ENCODE data around the gene TNFAIP3.
"Not testable (repeated sequence)": the region's sequence is repeated elsewhere in the genome, so short reads cannot be mapped to it uniquely, and the experiment has no call there.

TNFAIP3 gene

DNA sequence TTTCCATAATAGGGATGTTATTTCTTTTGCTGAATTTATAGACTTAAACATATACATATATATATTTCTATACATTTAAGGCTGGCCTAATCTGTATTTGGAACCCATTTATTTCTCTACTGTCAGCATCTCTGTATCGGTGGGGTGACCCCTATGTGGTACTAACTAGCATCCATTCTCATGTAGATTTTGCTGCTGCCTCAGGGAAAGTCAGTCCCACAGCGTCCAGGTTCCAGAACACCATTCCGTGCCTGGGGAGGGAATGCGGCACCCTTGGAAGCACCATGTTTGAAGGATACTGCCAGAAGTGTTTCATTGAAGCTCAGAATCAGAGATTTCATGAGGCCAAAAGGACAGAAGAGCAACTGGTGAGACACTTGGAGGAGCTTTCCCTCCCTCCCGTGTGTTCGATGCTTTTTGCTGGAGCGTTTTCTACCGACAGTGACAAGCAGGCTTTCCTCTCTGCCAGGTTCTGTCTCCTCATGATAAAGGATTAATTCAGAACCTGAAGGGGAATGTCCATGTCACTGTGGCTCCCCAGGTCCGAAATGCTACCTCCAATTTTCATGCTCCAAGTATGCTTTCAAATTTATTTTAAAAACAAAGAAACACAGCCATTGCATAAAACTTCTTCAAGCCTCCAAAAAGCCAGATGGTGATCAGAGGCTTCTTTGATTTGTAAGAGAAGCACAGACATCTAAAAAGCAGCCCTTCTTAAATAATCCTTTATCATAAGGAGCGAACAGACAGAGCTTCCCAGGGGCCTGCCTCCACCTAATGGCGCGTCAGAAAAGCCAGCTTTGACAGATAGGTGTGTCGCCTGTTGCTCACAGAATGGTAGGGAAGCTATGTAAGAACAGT lies 13.1 kb downstream of the TNFAIP3 start:
- ATAC-seq = no peak

DNA sequence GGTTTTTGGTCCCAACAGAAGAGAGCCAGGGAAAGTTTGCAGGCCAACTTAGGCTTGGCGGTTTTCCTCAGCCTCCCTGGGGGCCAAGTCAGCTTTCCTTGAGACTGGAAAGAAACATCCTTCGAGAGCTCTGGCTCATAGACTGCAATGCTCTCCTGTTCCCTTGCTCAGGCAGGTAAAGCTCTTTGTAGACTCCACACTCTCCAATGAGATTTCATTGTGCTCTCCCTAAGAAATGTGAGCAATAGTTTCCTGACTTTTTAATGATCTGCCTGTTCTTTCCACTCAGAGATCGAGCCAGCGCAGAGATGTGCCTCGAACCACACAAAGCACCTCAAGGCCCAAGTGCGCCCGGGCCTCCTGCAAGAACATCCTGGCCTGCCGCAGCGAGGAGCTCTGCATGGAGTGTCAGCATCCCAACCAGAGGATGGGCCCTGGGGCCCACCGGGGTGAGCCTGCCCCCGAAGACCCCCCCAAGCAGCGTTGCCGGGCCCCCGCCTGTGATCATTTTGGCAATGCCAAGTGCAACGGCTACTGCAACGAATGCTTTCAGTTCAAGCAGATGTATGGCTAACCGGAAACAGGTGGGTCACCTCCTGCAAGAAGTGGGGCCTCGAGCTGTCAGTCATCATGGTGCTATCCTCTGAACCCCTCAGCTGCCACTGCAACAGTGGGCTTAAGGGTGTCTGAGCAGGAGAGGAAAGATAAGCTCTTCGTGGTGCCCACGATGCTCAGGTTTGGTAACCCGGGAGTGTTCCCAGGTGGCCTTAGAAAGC lies 13.9 kb downstream of the TNFAIP3 start:
- ATAC-seq = peak in 1 of 2 donors; percentile 11

DNA sequence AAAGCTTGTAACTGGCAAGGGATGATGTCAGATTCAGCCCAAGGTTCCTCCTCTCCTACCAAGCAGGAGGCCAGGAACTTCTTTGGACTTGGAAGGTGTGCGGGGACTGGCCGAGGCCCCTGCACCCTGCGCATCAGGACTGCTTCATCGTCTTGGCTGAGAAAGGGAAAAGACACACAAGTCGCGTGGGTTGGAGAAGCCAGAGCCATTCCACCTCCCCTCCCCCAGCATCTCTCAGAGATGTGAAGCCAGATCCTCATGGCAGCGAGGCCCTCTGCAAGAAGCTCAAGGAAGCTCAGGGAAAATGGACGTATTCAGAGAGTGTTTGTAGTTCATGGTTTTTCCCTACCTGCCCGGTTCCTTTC lies 14.4 kb downstream of the TNFAIP3 start:
- ATAC-seq = no peak

DNA sequence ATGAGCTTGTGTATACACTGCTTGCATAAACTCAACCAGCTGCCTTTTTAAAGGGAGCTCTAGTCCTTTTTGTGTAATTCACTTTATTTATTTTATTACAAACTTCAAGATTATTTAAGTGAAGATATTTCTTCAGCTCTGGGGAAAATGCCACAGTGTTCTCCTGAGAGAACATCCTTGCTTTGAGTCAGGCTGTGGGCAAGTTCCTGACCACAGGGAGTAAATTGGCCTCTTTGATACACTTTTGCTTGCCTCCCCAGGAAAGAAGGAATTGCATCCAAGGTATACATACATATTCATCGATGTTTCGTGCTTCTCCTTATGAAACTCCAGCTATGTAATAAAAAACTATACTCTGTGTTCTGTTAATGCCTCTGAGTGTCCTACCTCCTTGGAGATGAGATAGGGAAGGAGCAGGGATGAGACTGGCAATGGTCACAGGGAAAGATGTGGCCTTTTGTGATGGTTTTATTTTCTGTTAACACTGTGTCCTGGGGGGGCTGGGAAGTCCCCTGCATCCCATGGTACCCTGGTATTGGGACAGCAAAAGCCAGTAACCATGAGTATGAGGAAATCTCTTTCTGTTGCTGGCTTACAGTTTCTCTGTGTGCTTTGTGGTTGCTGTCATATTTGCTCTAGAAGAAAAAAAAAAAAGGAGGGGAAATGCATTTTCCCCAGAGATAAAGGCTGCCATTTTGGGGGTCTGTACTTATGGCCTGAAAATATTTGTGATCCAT lies 15.3 kb downstream of the TNFAIP3 start:
- peak; percentile 25 to 26 for ATAC-seq

DNA sequence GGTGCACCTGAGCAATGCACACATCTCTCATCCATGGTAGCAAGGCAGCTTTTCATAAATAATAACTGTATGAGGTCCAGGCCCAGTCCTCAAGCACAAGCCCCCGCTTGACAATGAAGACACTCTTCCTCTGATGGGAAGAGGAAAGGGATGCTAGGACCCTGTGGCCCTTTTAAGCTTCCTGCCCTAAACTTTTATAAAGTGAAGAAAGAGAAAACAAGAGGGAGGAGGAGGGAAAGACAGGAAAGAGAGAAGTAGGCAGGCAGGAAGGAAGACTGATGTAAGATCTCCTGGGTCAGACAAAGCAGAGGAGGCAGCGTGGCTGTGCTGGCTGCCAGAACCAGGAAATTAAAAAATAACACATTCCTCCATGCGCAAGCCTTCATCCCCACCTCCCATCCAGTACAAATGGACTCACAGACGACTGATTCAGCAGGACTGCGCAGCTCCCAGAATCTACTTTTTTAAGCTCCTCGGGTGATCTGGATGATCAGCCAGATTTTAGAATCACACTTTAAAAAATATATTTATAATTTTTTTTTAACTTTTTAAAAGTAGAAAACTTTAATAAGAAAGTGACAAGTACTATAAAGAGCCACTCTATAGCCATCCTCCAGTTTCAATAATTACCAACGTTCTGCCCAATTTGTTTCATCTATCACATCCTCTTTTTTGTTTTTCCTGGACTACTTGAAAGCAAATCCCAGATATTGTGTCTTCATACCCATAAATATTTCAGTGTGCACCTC lies 16.5 kb downstream of the TNFAIP3 start:
- ATAC-seq = peak in 1 of 2 donors; percentile 13

DNA sequence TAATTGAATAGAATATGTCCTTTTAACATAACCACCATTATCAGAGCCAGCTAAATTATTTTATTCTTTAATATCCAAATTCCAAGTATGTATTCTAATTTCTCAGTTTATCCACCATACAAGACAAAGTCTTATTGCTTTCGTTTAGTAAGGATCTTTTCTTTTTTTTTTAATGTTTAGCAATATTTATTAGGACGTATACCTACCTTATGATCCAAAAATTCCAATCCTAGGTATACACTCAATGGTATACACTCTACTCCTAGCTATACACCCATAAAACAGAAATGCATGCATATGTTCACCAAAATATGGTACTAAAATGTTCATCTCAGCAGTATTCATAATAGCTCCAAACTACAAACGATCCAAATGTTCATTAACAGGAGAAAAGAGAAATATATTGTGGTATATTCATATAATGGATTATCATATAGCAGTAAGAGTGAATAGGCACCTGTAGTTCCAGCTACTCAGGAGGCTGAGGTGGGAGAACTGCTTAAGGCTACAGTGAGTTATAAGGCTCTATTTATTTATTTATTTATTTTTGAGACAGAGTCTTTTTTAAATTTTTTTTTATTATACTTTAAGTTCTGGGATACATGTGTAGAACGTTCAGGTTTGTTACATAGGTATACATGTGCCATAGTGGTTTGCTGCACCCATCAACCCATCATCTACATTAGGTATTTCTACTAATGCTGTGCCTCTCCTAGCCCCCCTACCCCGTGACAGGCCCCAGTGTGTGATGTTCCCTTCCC lies 17.3 kb downstream of the TNFAIP3 start:
- ATAC-seq = no peak

DNA sequence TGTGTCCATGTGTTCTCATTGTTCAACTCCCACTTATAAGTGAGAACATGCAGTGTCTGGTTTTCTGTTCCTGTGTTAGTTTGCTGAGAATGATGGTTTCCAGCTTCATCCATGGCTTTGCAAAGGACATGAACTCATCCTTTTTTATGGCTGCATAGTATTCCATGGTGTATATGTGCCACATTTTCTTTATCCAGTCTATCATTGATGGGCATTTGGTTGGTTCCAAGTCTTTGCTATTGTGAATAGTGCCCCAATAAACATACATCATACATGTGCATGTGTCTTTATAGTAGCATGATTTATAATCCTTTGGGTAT lies 17.8 kb downstream of the TNFAIP3 start:
- ATAC-seq = not testable (repeated sequence)

DNA sequence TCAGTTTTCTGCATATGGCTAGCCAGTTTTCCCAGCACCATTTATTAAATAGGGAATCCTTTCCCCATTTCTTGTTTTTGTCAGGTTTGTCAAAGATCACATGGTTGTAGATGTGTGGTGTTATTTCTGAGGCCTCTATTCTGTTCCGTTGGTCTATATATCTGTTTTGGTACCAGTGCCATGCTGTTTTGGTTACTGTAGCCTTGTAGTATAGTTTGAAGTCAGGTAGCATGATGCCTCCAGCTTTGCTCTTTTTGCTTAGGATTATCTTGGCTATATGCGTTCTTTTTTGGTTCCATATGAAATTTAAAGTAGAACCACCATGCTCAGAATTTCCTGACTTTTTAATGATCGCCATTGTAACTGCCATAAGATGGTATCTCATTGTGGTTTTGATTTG lies 19.2 kb downstream of the TNFAIP3 start:
- not testable (repeated sequence) for ATAC-seq

DNA sequence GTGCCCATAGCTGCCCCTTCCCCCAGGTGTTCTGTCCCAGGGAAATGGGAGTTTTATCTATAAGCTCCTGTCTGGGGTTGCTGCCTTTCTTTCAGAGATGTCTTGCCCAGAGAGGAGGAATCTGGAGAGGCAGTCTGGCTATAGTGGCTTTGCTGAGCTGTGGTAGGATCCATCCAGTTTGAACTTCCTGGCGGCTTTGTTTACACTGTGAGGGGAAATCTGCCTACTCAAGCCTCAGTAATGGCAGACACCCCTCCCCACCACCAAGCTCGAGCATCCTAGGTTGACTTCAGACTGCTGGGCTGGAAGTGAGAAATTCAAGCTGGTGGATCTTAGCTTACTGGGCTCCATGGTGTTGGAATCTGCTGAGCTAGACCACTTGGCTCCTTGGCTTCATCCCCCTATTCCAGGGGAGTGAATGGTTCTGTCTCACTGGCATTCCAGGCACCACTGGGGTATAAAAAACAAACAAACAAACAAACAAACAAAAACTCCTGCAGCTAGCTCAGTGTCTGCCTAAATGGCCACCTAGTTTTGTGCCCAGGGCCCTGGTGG lies 24.0 kb downstream of the TNFAIP3 start:
- no peak for ATAC-seq

DNA sequence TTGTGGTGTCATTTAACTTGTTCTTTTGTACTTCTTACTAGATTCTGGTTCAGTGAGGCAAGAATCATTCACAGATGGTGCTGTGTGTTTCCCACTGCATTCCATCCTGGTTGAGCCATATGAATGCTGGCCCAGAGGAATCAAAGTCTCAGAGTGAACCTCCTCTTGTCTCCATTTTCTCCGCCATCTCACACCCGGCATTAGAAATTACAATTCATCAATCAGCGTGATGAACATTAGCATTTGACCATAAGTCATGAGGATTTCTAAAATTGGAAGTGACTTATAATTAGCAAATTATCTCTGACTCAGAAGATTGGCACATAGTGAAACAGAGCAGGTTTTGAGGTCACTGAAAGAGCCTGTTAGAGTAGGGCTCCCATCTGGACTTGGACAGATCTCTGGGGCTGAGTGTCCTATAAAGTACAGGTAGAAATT lies 25.2 kb downstream of the TNFAIP3 start:
- ATAC-seq = peak; percentile 68 to 86

DNA sequence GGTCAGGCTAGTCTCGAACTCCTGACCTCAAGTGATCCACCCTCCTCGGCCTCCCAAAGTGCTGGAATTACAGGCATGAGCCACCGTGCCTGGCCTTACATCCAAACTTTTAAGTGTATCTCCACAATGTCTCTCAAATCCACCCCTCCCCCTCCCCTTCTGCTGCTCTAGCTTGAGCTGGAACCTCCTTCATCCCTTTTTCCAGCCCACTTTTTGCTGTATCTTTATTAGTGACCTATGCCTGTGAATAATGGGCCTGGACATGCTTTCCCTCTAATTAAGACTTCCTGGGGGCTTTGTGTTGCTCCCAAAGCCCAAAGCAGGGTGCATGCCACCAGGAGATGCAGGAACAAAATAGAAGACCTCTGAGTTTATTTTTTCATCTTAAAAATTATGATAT lies 26.1 kb downstream of the TNFAIP3 start:
- no peak for ATAC-seq

DNA sequence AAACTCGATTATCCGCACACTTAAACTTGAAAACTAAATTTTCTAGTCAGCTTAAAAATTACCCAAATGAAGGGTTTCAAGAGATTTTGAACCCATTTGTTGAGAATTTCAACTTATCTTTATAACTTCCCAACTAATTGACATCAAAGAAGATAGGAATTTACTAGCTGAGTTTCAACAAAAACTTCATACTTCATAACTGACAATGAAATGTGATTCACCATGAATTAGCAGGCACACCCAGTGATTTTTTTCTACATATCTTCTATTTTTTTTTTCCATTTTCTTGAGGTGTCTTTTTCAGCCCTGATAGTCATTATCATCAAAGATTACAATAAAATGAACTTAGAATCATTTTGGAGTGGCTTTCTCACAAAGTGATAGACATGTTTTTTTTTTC lies 26.7 kb downstream of the TNFAIP3 start:
- no peak for ATAC-seq

DNA sequence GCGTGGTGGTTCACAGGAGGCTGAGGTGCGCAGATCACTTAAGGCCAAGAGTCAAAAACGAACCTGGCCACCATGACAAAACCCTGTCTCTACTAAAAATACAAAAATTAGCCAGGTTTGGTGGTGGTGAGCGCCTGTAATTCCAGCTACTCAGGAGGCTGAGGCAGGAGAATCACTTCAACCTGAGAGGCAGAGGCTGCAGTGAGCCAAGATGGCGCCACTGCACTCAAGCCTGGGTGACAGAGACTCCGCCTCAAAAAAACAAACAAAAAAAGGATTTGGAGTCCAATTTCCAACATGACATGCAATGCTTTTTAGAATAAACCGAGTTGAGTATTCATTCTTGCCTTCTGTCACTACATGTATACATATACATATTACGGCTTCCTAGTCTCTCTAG lies 27.3 kb downstream of the TNFAIP3 start:
- ATAC-seq = not testable (repeated sequence)

DNA sequence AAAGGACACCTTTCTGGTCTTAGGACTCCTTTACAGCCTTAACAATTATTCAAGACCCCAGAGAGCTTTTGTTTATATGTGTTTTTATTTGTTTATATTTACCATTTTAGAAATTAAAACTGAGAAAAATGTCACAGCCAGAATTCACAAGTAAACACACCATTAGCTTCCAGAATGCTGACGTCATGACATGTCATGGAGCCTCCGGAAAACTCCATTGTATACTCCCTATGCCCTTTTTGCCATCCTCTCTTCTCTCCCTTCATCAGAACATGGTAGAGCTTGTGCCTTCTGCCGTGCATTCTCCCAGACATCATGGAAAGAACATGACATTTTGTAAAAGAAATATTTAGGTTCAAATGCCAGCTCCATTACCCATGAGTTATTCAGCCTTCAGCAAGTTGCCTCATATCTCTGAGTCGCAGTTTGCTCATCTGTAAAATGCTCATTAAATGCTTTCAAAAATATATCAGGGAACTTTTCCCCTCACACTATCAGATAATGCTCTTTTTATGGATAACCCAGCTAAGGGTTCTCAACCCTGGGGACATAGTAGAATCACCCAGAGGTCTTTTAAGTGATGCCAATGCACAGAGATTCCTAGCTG lies 27.8 kb downstream of the TNFAIP3 start:
- no peak for ATAC-seq

DNA sequence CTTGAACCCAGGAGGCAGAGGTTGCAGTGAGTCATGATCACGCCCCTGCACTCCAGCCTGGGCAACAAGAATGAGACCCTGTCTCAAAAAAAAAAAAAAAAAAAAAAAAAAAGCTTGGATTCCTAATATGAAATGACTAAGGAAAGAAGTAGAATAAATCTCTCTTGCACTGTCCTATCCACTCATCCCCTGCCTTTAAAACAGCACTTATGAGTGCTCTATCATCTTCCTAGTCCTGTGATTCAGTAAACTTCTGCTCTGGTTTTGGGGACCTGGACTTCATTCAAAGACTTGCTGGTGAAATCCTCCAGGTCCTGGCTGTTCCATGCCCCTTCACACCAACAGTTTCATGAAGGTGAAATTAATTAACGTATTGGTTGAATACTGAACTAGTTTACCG lies 29.6 kb downstream of the TNFAIP3 start:
- ATAC-seq = no peak

DNA sequence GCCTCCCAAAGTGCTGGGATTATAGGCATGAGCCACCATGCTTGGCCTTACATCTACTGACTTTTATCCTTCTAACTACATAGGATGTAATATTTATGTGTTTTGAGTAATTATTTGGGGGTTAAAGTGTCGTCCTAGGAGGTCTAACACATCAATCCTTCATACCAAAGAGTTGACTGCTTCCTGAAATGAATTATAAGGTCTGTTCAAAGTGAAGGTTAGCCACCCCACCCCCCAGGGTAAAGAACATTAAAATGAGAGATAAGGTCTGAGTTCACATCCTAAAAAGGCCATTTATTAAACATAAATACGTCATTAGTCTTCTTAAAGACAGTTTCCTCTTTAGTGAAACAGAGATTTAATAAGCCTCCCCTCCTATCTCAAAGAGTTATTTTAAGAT lies 33.8 kb downstream of the TNFAIP3 start:
- no peak for ATAC-seq

DNA sequence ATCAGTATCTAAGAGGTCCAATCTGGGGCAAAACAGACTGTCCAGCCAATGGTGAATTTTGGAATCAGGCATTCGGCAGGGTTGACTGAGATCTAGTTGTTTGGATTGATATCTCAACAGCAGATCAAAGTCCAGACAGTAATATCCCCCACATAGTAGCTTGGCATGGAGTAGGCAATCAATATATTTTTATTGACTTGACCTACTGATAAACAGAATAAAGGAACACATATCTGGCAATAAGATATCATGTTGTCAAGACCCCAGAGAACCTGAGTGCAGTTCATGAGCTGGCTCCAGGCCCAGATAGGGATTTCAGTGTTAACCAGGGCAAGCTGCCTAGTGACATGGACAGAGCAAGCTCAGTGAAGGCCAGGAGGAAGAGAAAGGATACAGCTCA lies 34.4 kb downstream of the TNFAIP3 start:
- ATAC-seq = no peak

DNA sequence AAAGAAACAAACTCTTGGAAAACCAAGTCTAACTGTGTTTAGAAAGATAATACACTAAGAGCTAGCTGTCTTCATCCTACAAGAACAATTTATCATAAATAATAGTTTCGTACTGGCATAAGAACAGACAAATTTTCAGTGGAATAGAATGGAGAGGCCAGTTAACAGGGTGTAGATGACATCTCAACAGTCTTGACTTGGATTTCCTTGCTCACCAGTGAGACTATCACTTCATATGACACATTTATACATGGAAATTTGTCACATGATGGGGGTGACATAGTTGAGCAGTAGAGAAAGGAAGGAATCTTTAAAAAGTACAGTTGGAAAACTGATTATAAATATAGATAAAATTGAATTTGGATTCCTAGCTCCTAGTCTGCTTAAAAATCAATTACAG lies 35.6 kb downstream of the TNFAIP3 start:
- no peak for ATAC-seq

DNA sequence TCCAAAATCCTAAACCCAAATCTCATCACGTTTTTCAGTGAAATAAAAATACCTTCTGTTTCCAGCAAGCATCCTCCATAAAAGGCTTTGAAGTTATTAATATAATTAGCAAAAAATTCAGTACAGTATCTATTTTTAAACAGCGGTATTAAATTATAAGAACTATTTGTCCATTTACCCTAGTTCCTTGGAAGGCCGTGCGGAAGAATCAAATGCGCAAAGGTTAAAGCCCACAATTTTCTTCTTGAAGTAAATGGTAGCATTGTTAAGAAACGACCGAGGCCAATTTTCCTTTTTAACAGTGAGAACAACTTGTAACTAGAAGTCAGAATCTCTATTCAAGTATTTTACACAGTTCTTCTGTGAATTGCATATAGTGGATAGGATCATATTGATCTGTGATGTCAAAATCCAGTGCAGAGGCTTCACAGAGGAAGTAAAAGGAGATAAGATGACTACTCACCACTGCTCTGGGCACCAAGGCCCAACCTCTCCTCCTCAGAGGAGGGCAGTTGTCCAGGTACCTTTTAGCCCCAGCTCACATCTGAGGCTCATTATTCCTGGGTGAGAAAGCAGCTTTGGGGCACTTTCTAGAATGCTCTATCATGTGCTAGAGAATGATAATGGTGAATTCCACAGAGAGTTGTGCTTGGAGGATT lies 36.3 kb downstream of the TNFAIP3 start:
- ATAC-seq = no peak

Measured in activated CD4-positive, CD25-positive, alpha-beta regulatory T cell treated with anti-CD3 and anti-CD28 coated beads, Interleukin-2, amount 50 U/mL, for 24 hours (primary cell).